Parathyroid adenoma (tissue), 2 donors: ENCODE measurements around the gene NRDE2.

Experiments
- H2AFZ ChIP-seq: fragments of 300-600 bp; sonication (generic); one replicate; pipeline ENCODE4 v1.7.0; 2017; ENCODE audit warnings: antibody characterized with exemption, mild to moderate bottlenecking
- H3K27ac ChIP-seq: fragments of 300-600 bp; sonication (generic); one replicate; pipeline ENCODE4 v1.7.0; 2017
- H3K27me3 ChIP-seq: fragments of 300-600 bp; sonication (generic); one replicate; pipeline ENCODE4 v1.7.0; 2017; ENCODE audit warnings: low read length; ENCODE audit not compliant: control insufficient read depth, insufficient read depth
- H3K36me3 ChIP-seq: fragments of 300-600 bp; sonication (generic); one replicate; pipeline ENCODE4 v1.7.0; 2017; ENCODE audit warnings: low read length; ENCODE audit not compliant: control insufficient read depth, insufficient read depth
- H3K4me1 ChIP-seq: fragments of 300-600 bp; sonication (generic); one replicate; pipeline ENCODE4 v1.7.0; 2017; ENCODE audit warnings: control low read depth
- H3K4me2 ChIP-seq: fragments of 300-600 bp; sonication (generic); one replicate; pipeline ENCODE4 v1.7.0; 2017; ENCODE audit warnings: low read length
- H3K4me3 ChIP-seq: fragments of 300-600 bp; sonication (generic); one replicate; pipeline ENCODE4 v1.7.0; 2017; ENCODE audit warnings: low read depth, low read length
- H3K79me2 ChIP-seq: fragments of 300-600 bp; sonication (generic); one replicate; pipeline ENCODE4 v1.7.0; 2017; ENCODE audit warnings: control low read depth
- H3K9ac ChIP-seq: fragments of 300-600 bp; sonication (generic); one replicate; pipeline ENCODE4 v1.7.0; 2017; ENCODE audit warnings: mild to moderate bottlenecking
- H3K9me3 ChIP-seq: fragments of 300-600 bp; sonication (generic); one replicate; pipeline ENCODE4 v1.7.0; 2017; ENCODE audit warnings: low read length; ENCODE audit not compliant: control insufficient read depth
- CTCF ChIP-seq: fragments of 300-600 bp; sonication (generic); IDR thresholded peaks from one replicate; pipeline ENCODE4 v1.7.0; 2017; ENCODE audit warnings: antibody characterized with exemption, mild to moderate bottlenecking
- donor health status: primary hyperparathyroidism.

Gene NRDE2

GRCh38 chr14:90274808-90275457 lies 56.8 kb downstream of the NRDE2 start:
- Histone ChIP-seq H3K9ac (no peak overlapping the region), H3K4me3 (no peak overlapping the region), H3K36me3 (no peaks in the 10 kb centered on the region), H3K79me2 (peaks cover 3% of the 10 kb centered on the region), H3K27ac (peak overlapping the region; percentile 36), H2AFZ (no peak overlapping the region), H3K4me2 (no peak overlapping the region), H3K9me3 (no peaks in the 10 kb centered on the region), H3K27me3 (no peaks in the 10 kb centered on the region), H3K4me1 (peaks cover 4% of the 10 kb centered on the region)
- TF ChIP-seq CTCF = no peak

- peaks cover 4% of the 10 kb centered on the region for H3K4me1 ChIP-seq
- no peaks in the 10 kb centered on the region for H3K27me3 ChIP-seq
- H2AFZ ChIP-seq = no peak overlapping the region
- H3K27ac ChIP-seq = no peak overlapping the region
- H3K4me2 ChIP-seq = no peak overlapping the region
- H3K4me3 ChIP-seq = no peak overlapping the region
- peaks cover under 1% of the 10 kb centered on the region for H3K79me2 ChIP-seq
- no peak overlapping the region for H3K9ac ChIP-seq
- H3K9me3 ChIP-seq = no peaks in the 10 kb centered on the region
- no peaks in the 10 kb centered on the region for H3K36me3 ChIP-seq
- TF ChIP-seq CTCF = no peak
These were observed 57.7 kb downstream of the NRDE2 start for GRCh38 chr14:90274019-90274418.

- H3K79me2 ChIP-seq = no peaks in the 10 kb centered on the region
- no peak overlapping the region for H2AFZ ChIP-seq
- no peaks in the 10 kb centered on the region for H3K27me3 ChIP-seq
- H3K4me3 ChIP-seq = no peak overlapping the region
- H3K36me3 ChIP-seq = no peaks in the 10 kb centered on the region
- H3K9ac ChIP-seq = no peak overlapping the region
- no peak for TF ChIP-seq CTCF
- no peak overlapping the region for H3K27ac ChIP-seq
- H3K4me2 ChIP-seq = no peak overlapping the region
- H3K4me1 ChIP-seq = peaks cover 4% of the 10 kb centered on the region
- H3K9me3 ChIP-seq = no peaks in the 10 kb centered on the region
These were observed 58.2 kb downstream of the NRDE2 start for GRCh38 chr14:90273532-90273931.

GRCh38 chr14:90272523-90272922 lies 59.2 kb downstream of the NRDE2 start:
- Histone ChIP-seq H3K4me3 (no peak overlapping the region), H3K27me3 (no peaks in the 10 kb centered on the region), H3K36me3 (no peaks in the 10 kb centered on the region), H3K4me1 (peaks cover 4% of the 10 kb centered on the region), H3K9me3 (no peaks in the 10 kb centered on the region), H2AFZ (no peak overlapping the region), H3K79me2 (no peaks in the 10 kb centered on the region), H3K27ac (peak overlapping the region; percentile 30), H3K9ac (no peak overlapping the region), H3K4me2 (no peak overlapping the region)
- TF ChIP-seq CTCF = no peak

GRCh38 chr14:90268420-90268819 lies 63.3 kb downstream of the NRDE2 start:
- Histone ChIP-seq H3K9ac (no peak overlapping the region), H3K27ac (no peak overlapping the region), H3K27me3 (no peaks in the 10 kb centered on the region), H2AFZ (no peak overlapping the region), H3K36me3 (no peaks in the 10 kb centered on the region), H3K79me2 (no peaks in the 10 kb centered on the region), H3K4me1 (no peaks in the 10 kb centered on the region), H3K4me2 (no peak overlapping the region), H3K4me3 (no peak overlapping the region), H3K9me3 (no peaks in the 10 kb centered on the region)
- TF ChIP-seq CTCF = no peak
